A549 treated with CORT108297 at 1 μM for 4 hours (cell line): ENCODE results near the gene EPN2. TPM values are rescaled to one million over a fixed set of nuclear protein-coding genes. Genes with fewer than 3 reads are reported as not detected.

ENCODE experiments used
- total RNA-seq: library from RNA; stranded (reverse); fragments of 200-300 nt; extraction: Qiagen RNA extraction; gene quantifications from 5 replicates; pipeline ENCODE4 v1.2.3, GENCODE V29; 2022

Gene EPN2
- total RNA-seq = 41.4 to 64.3 TPM (median 51.8 TPM) in 5 replicates

GRCh38 chr17:19237139-19237388, at the start of gene EPN2:
Gene EPN2 (plus strand): TSS chr17:19237366. CDS start chr17:19283120, 45,754 bp downstream.

GRCh38 chr17:19362277-19363113, 125.3 kb downstream of the EPN2 start, which contains the start of gene B9D1:
Gene B9D1 (minus strand): TSS chr17:19362723. CDS start chr17:19362569, 154 bp downstream.

GRCh38 chr17:19378416-19379360, 141.5 kb downstream of the EPN2 start, which contains the start of gene MAPK7:
Gene MAPK7 (plus strand): TSS chr17:19378498. CDS start chr17:19378901, 403 bp downstream.

Other genes with a start within 250 kb of the EPN2 start
- gene FAM83G, start 232.6 kb upstream of the EPN2 start, total RNA-seq = 28.3 to 37.8 TPM (median 37.1 TPM) in 5 replicates
- 0.14 to 0.29 TPM (median 0.21 TPM) in 5 replicates for gene GRAP, start 190.4 kb upstream of the EPN2 start, total RNA-seq
- 0.09 to 0.23 TPM (median 0.10 TPM) in 3 of 5 replicates, not detected in the others for gene GRAPL, start 109.8 kb upstream of the EPN2 start, total RNA-seq
- gene B9D1, start 125.4 kb downstream of the EPN2 start, total RNA-seq = 39.6 to 50.0 TPM (median 49.4 TPM) in 5 replicates
- 19.3 to 27.3 TPM (median 24.9 TPM) in 5 replicates for gene MAPK7, start 141.1 kb downstream of the EPN2 start, total RNA-seq
- 0.05 to 0.06 TPM in 2 of 5 replicates, not detected in the others for gene MFAP4, start 149.8 kb downstream of the EPN2 start, total RNA-seq
- 0.13 to 0.95 TPM (median 0.39 TPM) in 5 replicates for gene RNF112, start 173.9 kb downstream of the EPN2 start, total RNA-seq